KOPT-K1 (cell line): ENCODE results near the gene EPX.

ENCODE experiments used
- H3K27ac ChIP-seq: fragments of 200-600 bp; sonication (generic); 2 replicates; pipeline ENCODE4 v1.5.1; 2016; ENCODE audit warnings: antibody characterized with exemption, mild to moderate bottlenecking, low read depth, low read length; ENCODE audit not compliant: poor library complexity, severe bottlenecking
- H3K36me3 ChIP-seq: fragments of 200-600 bp; sonication (generic); 2 replicates; pipeline ENCODE4 v1.5.1; 2017; ENCODE audit warnings: antibody characterized with exemption, mild to moderate bottlenecking, low read length, moderate library complexity; ENCODE audit not compliant: insufficient read depth
- H3K9me3 ChIP-seq: fragments of 200-600 bp; sonication (generic); 2 replicates; pipeline ENCODE4 v1.5.1; 2017; ENCODE audit warnings: antibody characterized with exemption, low read length, mild to moderate bottlenecking; ENCODE audit not compliant: insufficient read depth, poor library complexity, severe bottlenecking

The EPX gene

GRCh38 chr17:58231641-58232040, 39.1 kb downstream of the EPX start:
- Histone ChIP-seq H3K36me3 (no peaks in the 10 kb centered on the region), H3K9me3 (peaks cover 7% of the 10 kb centered on the region), H3K27ac (no peak overlapping the region)

- Histone ChIP-seq H3K36me3 (no peaks in the 10 kb centered on the region), H3K27ac (no peak overlapping the region), H3K9me3 (peaks cover 6% of the 10 kb centered on the region)
These were observed 40.2 kb downstream of the EPX start for GRCh38 chr17:58232707-58233156.

- H3K27ac ChIP-seq, result no peak overlapping the region
- no peaks in the 10 kb centered on the region for H3K36me3 ChIP-seq
- H3K9me3 ChIP-seq, result no peaks in the 10 kb centered on the region
These were observed 41.0 kb downstream of the EPX start for GRCh38 chr17:58233543-58233942.

- no peaks in the 10 kb centered on the region for H3K36me3 ChIP-seq
- no peaks in the 10 kb centered on the region for H3K9me3 ChIP-seq
- no peak overlapping the region for H3K27ac ChIP-seq
These were observed 42.0 kb downstream of the EPX start for GRCh38 chr17:58234512-58234911.

- H3K27ac ChIP-seq, result no peak overlapping the region
- H3K9me3 ChIP-seq, result no peaks in the 10 kb centered on the region
- no peaks in the 10 kb centered on the region for H3K36me3 ChIP-seq
These were observed 43.3 kb downstream of the EPX start for GRCh38 chr17:58235821-58236220.

GRCh38 chr17:58236394-58236793, 43.9 kb downstream of the EPX start:
- Histone ChIP-seq H3K9me3 (no peaks in the 10 kb centered on the region), H3K36me3 (no peaks in the 10 kb centered on the region), H3K27ac (no peak overlapping the region)

- Histone ChIP-seq H3K9me3 (no peaks in the 10 kb centered on the region), H3K27ac (no peak within 1 kb of the TSS), H3K36me3 (no peaks in the 10 kb centered on the region)
These were observed 45.7 kb downstream of the EPX start, which contains the start of gene LPO for GRCh38 chr17:58238147-58238634. Gene LPO (plus strand): TSS chr17:58238584. CDS start chr17:58242980, 4,396 bp downstream.

GRCh38 chr17:58239987-58240386, 47.5 kb downstream of the EPX start:
- no peaks in the 10 kb centered on the region for H3K36me3 ChIP-seq
- H3K27ac ChIP-seq, result no peak overlapping the region
- H3K9me3 ChIP-seq, result no peaks in the 10 kb centered on the region

GRCh38 chr17:58242171-58242784, 49.8 kb downstream of the EPX start:
- Histone ChIP-seq H3K36me3 (no peaks in the 10 kb centered on the region), H3K27ac (no peak overlapping the region), H3K9me3 (no peaks in the 10 kb centered on the region)

- no peak overlapping the region for H3K27ac ChIP-seq
- no peaks in the 10 kb centered on the region for H3K9me3 ChIP-seq
These were observed 52.4 kb downstream of the EPX start for GRCh38 chr17:58244963-58245362.

GRCh38 chr17:58245428-58246103, 53.0 kb downstream of the EPX start:
- H3K36me3 ChIP-seq, result no peaks in the 10 kb centered on the region
- H3K9me3 ChIP-seq, result no peaks in the 10 kb centered on the region
- H3K27ac ChIP-seq, result no peak overlapping the region

More at GRCh38 chr17:58244963-58245362, 52.4 kb downstream of the EPX start:
- H3K36me3 ChIP-seq, result no peaks in the 10 kb centered on the region

- Histone ChIP-seq H3K36me3 (no peaks in the 10 kb centered on the region), H3K27ac (no peak overlapping the region)
These were observed 53.7 kb downstream of the EPX start for GRCh38 chr17:58246104-58246740.

GRCh38 chr17:58246781-58247180, 54.3 kb downstream of the EPX start:
- Histone ChIP-seq H3K36me3 (no peaks in the 10 kb centered on the region), H3K9me3 (no peaks in the 10 kb centered on the region), H3K27ac (no peak overlapping the region)

More at GRCh38 chr17:58246104-58246740, 53.7 kb downstream of the EPX start:
- no peaks in the 10 kb centered on the region for H3K9me3 ChIP-seq

GRCh38 chr17:58247511-58248363, 55.2 kb downstream of the EPX start:
- Histone ChIP-seq H3K27ac (no peak overlapping the region), H3K9me3 (no peaks in the 10 kb centered on the region)

GRCh38 chr17:58248955-58249269, 56.4 kb downstream of the EPX start:
- Histone ChIP-seq H3K27ac (no peak overlapping the region), H3K9me3 (no peaks in the 10 kb centered on the region), H3K36me3 (no peaks in the 10 kb centered on the region)

More at GRCh38 chr17:58247511-58248363, 55.2 kb downstream of the EPX start:
- no peaks in the 10 kb centered on the region for H3K36me3 ChIP-seq
